ENCODE data around the gene ORAI2. TPM values are rescaled to one million over a fixed set of nuclear protein-coding genes. Genes with fewer than 3 reads are reported as not detected.

Gene ORAI2
- total RNA-seq, 4 donors from 2014 or later, result 4.4 to 18.6 (median 7.7) TPM

GRCh38 chr7:102425639-102426267 is 7.6 kb upstream of the ORAI2 start:
- no peaks in the 10 kb centered on the region for H3K9me3 ChIP-seq
- no peak for TF ChIP-seq EP300 (IDR thresholded peaks at IDR 0.05)
- TF ChIP-seq, protein P1, sequence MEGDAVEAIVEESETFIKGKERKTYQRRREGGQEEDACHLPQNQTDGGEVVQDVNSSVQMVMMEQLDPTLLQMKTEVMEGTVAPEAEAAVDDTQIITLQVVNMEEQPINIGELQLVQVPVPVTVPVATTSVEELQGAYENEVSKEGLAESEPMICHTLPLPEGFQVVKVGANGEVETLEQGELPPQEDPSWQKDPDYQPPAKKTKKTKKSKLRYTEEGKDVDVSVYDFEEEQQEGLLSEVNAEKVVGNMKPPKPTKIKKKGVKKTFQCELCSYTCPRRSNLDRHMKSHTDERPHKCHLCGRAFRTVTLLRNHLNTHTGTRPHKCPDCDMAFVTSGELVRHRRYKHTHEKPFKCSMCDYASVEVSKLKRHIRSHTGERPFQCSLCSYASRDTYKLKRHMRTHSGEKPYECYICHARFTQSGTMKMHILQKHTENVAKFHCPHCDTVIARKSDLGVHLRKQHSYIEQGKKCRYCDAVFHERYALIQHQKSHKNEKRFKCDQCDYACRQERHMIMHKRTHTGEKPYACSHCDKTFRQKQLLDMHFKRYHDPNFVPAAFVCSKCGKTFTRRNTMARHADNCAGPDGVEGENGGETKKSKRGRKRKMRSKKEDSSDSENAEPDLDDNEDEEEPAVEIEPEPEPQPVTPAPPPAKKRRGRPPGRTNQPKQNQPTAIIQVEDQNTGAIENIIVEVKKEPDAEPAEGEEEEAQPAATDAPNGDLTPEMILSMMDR (IDR thresholded peaks at IDR 0.05), result no peak
- TF ChIP-seq POLR2A (IDR thresholded peaks at IDR 0.05), result no peak
- DNase-seq (ENCODE audit: low spot score in 2 of 2), result no peak
- WGBS, 2 donors, result 71 to 76% methylated on average over 23 to 24 of the region's 25 CpGs
- H3K4me1 ChIP-seq, result peaks cover 0 to 18% (median 2%) of the 10 kb centered on the region in 4 donors
- H3K27me3 ChIP-seq, result no peaks in the 10 kb centered on the region
- no peak overlapping the region for H3K4me3 ChIP-seq
- H3K27ac ChIP-seq, result peak overlapping the region in 3 of 4 donors; percentile 48 to 87 (median 67)
- H3K36me3 ChIP-seq, result peaks cover 0 to 61% (median 0%) of the 10 kb centered on the region in 3 donors

GRCh38 chr7:102426268-102427018 is 6.9 kb upstream of the ORAI2 start:
- Histone ChIP-seq H3K27me3 (no peaks in the 10 kb centered on the region), H3K4me1 (peaks cover 0 to 20% (median 4%) of the 10 kb centered on the region in 4 donors), H3K4me3 (no peak overlapping the region), H3K27ac (peak overlapping the region in 3 of 4 donors; percentile 48 to 87 (median 67)), H3K36me3 (peaks cover 0 to 54% (median 0%) of the 10 kb centered on the region in 3 donors), H3K9me3 (no peaks in the 10 kb centered on the region)
- no peak for DNase-seq (ENCODE audit: low spot score in 2 of 2)
- TF ChIP-seq EP300 (IDR thresholded peaks at IDR 0.05) (no peak), POLR2A (IDR thresholded peaks at IDR 0.05) (no peak)
- TF ChIP-seq, protein P1 (IDR thresholded peaks at IDR 0.05), result no peak
- 73 to 87% methylated on average over 16 of the region's 16 CpGs for WGBS, 2 donors

DNA sequence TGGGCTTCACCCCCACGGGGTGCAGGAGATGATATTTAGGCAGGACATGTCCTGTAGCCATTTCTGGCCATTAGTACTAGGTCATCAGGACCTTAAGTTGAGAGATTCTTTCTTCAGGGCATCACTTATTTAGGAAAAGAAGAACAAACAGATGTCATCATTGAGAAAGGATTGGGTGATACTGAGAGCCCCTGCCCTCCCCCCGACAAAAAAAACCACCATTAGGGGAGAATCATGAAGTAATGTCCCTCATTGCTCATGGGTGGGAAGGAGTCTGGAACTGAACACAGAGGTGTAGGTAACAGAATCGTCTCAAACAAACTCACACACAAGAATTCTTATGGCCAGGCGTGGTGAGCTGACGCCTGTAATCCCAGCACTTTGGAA is 6.4 kb upstream of the ORAI2 start:
- Histone ChIP-seq H3K9me3 (no peaks in the 10 kb centered on the region), H3K27me3 (no peaks in the 10 kb centered on the region), H3K27ac (peak overlapping the region in 3 of 4 donors; percentile 48 to 87 (median 67)), H3K36me3 (peaks cover 0 to 49% (median 0%) of the 10 kb centered on the region in 3 donors), H3K4me3 (no peak overlapping the region), H3K4me1 (peaks cover 0 to 21% (median 6%) of the 10 kb centered on the region in 4 donors)
- no peak for DNase-seq (ENCODE audit: low spot score in 2 of 2)
- 75 to 88% methylated on average over 5 of the region's 5 CpGs for WGBS, 2 donors
- TF ChIP-seq EP300 (IDR thresholded peaks at IDR 0.05) (no peak), POLR2A (IDR thresholded peaks at IDR 0.05) (no peak)
- TF ChIP-seq, protein P1 (IDR thresholded peaks at IDR 0.05), result no peak

GRCh38 chr7:102429141-102429899 is 4.1 kb upstream of the ORAI2 start:
- WGBS, 2 donors, result 91% methylated on average over 10 of the region's 10 CpGs
- no peak overlapping the region for H3K4me3 ChIP-seq
- H3K27me3 ChIP-seq, result no peaks in the 10 kb centered on the region
- H3K27ac ChIP-seq, result no peak overlapping the region
- DNase-seq (ENCODE audit: low spot score in 2 of 2), result no peak
- H3K4me1 ChIP-seq, result peaks cover 0 to 28% (median 15%) of the 10 kb centered on the region in 4 donors
- no peak for TF ChIP-seq EP300 (IDR thresholded peaks at IDR 0.05)
- TF ChIP-seq, protein P1 (IDR thresholded peaks at IDR 0.05), result no peak
- no peak for TF ChIP-seq POLR2A (IDR thresholded peaks at IDR 0.05)
- H3K36me3 ChIP-seq, result peaks cover 0 to 38% (median 0%) of the 10 kb centered on the region in 3 donors
- no peaks in the 10 kb centered on the region for H3K9me3 ChIP-seq

Measured in tibial nerve (tissue), 4 donors.